Effector CD4-positive, alpha-beta T cell (primary cell): Measurements from ENCODE around the gene GJD2. TPM values are rescaled to one million over a fixed set of nuclear protein-coding genes. Genes with fewer than 3 reads are reported as not detected.

ENCODE experiments used
- DNase-seq: peaks from one replicate; pipeline ENCODE4 v3.0.0-alpha.2; 2020
- total RNA-seq: gene quantifications from one replicate; lab custom pipeline; 2026; lab: John Stamatoyannopoulos, UW

GJD2 gene
- total RNA-seq = not detected

GRCh38 chr15:34754674-34755418, at the start of gene GJD2:
TSS of gene GJD2 (minus strand) at chr15:34754998. CDS start at chr15:34754488, 510 bp downstream.
- DNase-seq = no peak

- DNase-seq = no peak
These were observed 49.3 kb upstream of the GJD2 start for GRCh38 chr15:34804113-34804512.

GRCh38 chr15:34802803-34803750, 48.3 kb upstream of the GJD2 start:
- DNase-seq = no peak

GRCh38 chr15:34802371-34802770, 47.6 kb upstream of the GJD2 start:
- DNase-seq = no peak

- DNase-seq = no peak
These were observed 44.6 kb upstream of the GJD2 start for GRCh38 chr15:34799149-34800101.

- DNase-seq = no peak
These were observed 42.1 kb upstream of the GJD2 start for GRCh38 chr15:34796847-34797435.

GRCh38 chr15:34795267-34796081, 40.7 kb upstream of the GJD2 start, which contains the start of gene ACTC1:
TSS of gene ACTC1 (minus strand) at chr15:34795549. CDS start at chr15:34794808, 741 bp downstream.
- DNase-seq = no peak

GRCh38 chr15:34794590-34795206, 39.9 kb upstream of the GJD2 start:
- DNase-seq = no peak

- no peak for DNase-seq
These were observed 39.1 kb upstream of the GJD2 start for GRCh38 chr15:34793901-34794300.

GRCh38 chr15:34793071-34793470, 38.3 kb upstream of the GJD2 start:
- no peak for DNase-seq

- DNase-seq = no peak
These were observed 36.9 kb upstream of the GJD2 start for GRCh38 chr15:34791701-34792100.

GRCh38 chr15:34790121-34790520, 35.3 kb upstream of the GJD2 start:
- DNase-seq = no peak

GRCh38 chr15:34789326-34789725, 34.5 kb upstream of the GJD2 start:
- DNase-seq = no peak

- DNase-seq = no peak
These were observed 31.4 kb upstream of the GJD2 start for GRCh38 chr15:34786206-34786605.

- DNase-seq = no peak
These were observed 29.2 kb upstream of the GJD2 start for GRCh38 chr15:34783991-34784390.

- no peak for DNase-seq
These were observed 28.6 kb upstream of the GJD2 start for GRCh38 chr15:34783431-34783830.

- DNase-seq = no peak
These were observed 28.1 kb upstream of the GJD2 start for GRCh38 chr15:34782901-34783300.

- no peak for DNase-seq
These were observed 25.9 kb upstream of the GJD2 start for GRCh38 chr15:34780725-34781124.

GRCh38 chr15:34776606-34777105, 21.9 kb upstream of the GJD2 start:
- no peak for DNase-seq

GRCh38 chr15:34773917-34774316, 19.1 kb upstream of the GJD2 start:
- no peak for DNase-seq
